Heart left ventricle (tissue), 16 donors: ENCODE measurements around the gene LRP2. TPM values are rescaled to one million over a fixed set of nuclear protein-coding genes. Genes with fewer than 3 reads are reported as not detected.

Experiments used
- ATAC-seq, 4 donors: fragments of 200-7000 bp; cut with Tn5 transposase; one replicate each; pipeline ENCODE4 v1.9.1; 2020 to 2022; ENCODE audit warnings: moderate library complexity in 4 of 4, mild to moderate bottlenecking in 3 of 4, moderate number of reproducible peaks in 1 of 4
- DNase-seq, 5 donors: peaks; one replicate each; pipeline ENCODE4 v3.0.0-alpha.2; 2020
- H3K27ac ChIP-seq, 12 donors: fragments of 200-600 bp; sonication (generic) in 4 of 12; one replicate each; pipeline versions ENCODE4 v1.5.0 to v1.8.0; 2016 to 2022; ENCODE audit warnings: mild to moderate bottlenecking in 2 of 12
- H3K27me3 ChIP-seq, 9 donors: fragments of 200-600 bp; sonication (generic) in 2 of 9; one replicate each; pipeline versions ENCODE4 v1.5.1 to v1.8.0; 2016 to 2022; ENCODE audit warnings: mild to moderate bottlenecking in 3 of 9
- H3K36me3 ChIP-seq, 9 donors: fragments of 200-600 bp; sonication (generic) in 2 of 9; one replicate each; pipeline versions ENCODE4 v1.5.0 to v1.8.0; 2018 to 2022; ENCODE audit warnings: mild to moderate bottlenecking in 2 of 9
- H3K4me1 ChIP-seq, 12 donors: fragments of 200-600 bp; sonication (generic) in 4 of 12; one replicate each; pipeline versions ENCODE4 v1.5.0 to v1.8.0; 2016 to 2022; ENCODE audit warnings: mild to moderate bottlenecking in 3 of 12
- H3K4me3 ChIP-seq, 12 donors: fragments of 200-600 bp; sonication (generic) in 4 of 12; one replicate each; pipeline versions ENCODE4 v1.5.0 to v1.8.0; 2017 to 2022; ENCODE audit warnings: mild to moderate bottlenecking in 9 of 12, moderate library complexity in 4 of 12
- H3K9me3 ChIP-seq, 12 donors: fragments of 200-600 bp; sonication (generic) in 4 of 12; one replicate each; pipeline versions ENCODE4 v1.5.0 to v1.8.0; 2016 to 2022; ENCODE audit warnings: mild to moderate bottlenecking in 1 of 12
- POLR2A ChIP-seq, 2 donors: fragments of 450-650 bp; IDR thresholded peaks; one replicate each; pipeline ENCODE4 v1.6.1; 2017; ENCODE audit warnings: antibody characterized with exemption in 2 of 2, mild to moderate bottlenecking in 2 of 2, moderate library complexity in 2 of 2
- WGBS, 4 donors: extraction: QIAGEN DNeasy Blood & Tissue Kit in 2 of 4; methylation state at CpG; one replicate each; pipeline versions ENCODE4 v1.1.5 to v1.1.7; 2013 to 2018; 5-methylcytosine and 5-hydroxymethylcytosine counted together
- intact Hi-C, 10 donors: fragments of 100-400 bp; cut with DNase I; formaldehyde crosslinking; loops; one replicate each; pipeline versions ENCODE4 v1.11.1 to v1.14.2; 2022
- polyA plus RNA-seq, 2 donors: library from polyadenylated mRNA; stranded (reverse); fragments of 200-250 nt; gene quantifications; one replicate each; pipeline ENCODE4 v1.2.3, GENCODE V29; 2013
- total RNA-seq, 9 donors: library from RNA; depleted of rRNA in 2 of 9; stranded (reverse); fragments of >200 nt in 2 of 9; fragmentation: NEBNext Ultra II Directional in 3 of 9; extraction: Animal tissue kit (Norgen Biotek cat#: 25700) in 3 of 9; gene quantifications; one replicate each; pipeline versions ENCODE4 v1.1.0 to v1.2.4, GENCODE V29; 2016 to 2023
- TF ChIP-seq, protein P1 (sequence below), 12 donors: fragments of 200-600 bp; sonication (generic) in 4 of 12; IDR thresholded peaks; one replicate each; pipeline versions ENCODE4 v1.5.0 to v1.8.0; 2018 to 2022; ENCODE audit warnings: antibody characterized with exemption in 12 of 12, mild to moderate bottlenecking in 5 of 12
- donor health status: ischemic (EF 13 %, LVEDD 7.1; RV severe dilation, severe dysfunction).
- donor health status: healthy with polysubstance abuse.
- donor health status: DM: no; HTN: yes; CAD: no.
- donor health status: DM: no; HTN: no; CAD: no.
- donor health status: ischemic (EF 25% LVEDD 6.9; RV normal size, moderate dysfunction).
- donor health status: ischemic (EF 25% LVEDD 5.7; RV mildly dilated, moderate dysfunction).
- donor health status: healthy.
- donor health status: DM: yes; HTN: yes; CAD: no.
- donor health status: ischemic (EF 35%, LVEDD 5.7; RV mildly dilated, moderate dysfunction).
- donor health status: nonischemic (EF 11% LVEDD 7.7; RV severe dilation, severe dysfunction).
- donor health status: DM: yes; HTN: yes; CAD: no.
- donor health status: PGD.
- donor health status: ischemic (EF 29% LVEDD 5.4; RV normal size, mild dysfunction).
- donor health status: nonischemic (EF 23%, LVEDD 6.1; RV moderate dilation, normal function).

The LRP2 gene
- total and polyA plus RNA-seq, 11 donors: 0.01 to 13.6 (median 0.09) TPM; not detected in 5

DNA sequence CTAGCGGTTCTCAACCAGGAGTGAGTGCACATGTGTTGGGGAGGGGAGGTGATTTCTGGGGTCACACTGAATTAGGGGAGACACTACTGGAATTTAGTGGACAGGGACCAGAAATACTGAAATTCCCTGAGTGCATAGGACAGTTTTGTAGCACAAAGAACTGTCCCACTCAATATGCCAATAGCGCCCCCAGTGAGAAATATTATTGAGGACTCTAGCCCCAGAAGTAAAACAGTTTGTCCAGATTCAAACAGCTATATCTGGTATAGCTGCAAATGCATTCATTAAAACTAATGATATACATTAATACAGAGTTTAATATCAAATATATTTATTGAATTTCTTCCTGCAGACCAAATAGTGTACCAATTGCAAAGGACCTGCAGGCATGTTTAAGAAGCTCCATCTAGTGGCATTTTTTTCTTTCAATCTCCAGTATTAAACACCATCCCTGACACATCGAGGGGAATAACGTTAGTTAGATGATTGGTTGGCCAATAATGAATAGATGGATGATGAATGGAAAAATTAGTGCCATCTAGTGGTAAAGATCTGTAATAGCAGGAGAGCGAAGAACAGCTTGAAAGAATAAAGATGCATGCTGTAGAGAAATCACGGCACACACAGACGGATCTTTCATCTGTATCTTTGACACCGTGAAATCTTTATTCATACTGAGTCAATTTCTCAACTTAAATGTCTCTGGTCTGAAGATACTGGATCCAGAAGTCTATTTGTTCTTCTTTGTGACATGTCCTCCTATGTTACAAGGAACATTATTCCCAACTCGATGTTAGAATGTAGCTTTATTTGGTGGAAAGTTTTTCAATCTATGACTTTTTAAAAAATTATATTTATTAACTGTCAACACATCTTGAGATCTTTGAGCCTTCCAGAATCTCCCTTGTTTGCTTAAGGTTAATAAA is 230.5 kb downstream of the LRP2 start:
- Histone ChIP-seq H3K36me3 (no peaks in the 10 kb centered on the region), H3K9me3 (no peaks in the 10 kb centered on the region), H3K4me3 (no peak overlapping the region), H3K27ac (no peak overlapping the region), H3K4me1 (peaks cover 0 to 7% (median 0%) of the 10 kb centered on the region in 12 donors), H3K27me3 (no peaks in the 10 kb centered on the region)
- peak in 2 of 4 donors; percentile 20 to 45 for ATAC-seq
- no peak for DNase-seq
- intact Hi-C loops: loop anchor here in 4 of 10 donors (2.0 to 5.0 kb wide), 2 partner anchors 170 to 171 kb away; no protein-coding TSS in a partner anchor
- WGBS, 4 donors: 29 to 35% (median 32%) methylated on average over 9 of the region's 9 CpGs
- TF ChIP-seq, protein P1, sequence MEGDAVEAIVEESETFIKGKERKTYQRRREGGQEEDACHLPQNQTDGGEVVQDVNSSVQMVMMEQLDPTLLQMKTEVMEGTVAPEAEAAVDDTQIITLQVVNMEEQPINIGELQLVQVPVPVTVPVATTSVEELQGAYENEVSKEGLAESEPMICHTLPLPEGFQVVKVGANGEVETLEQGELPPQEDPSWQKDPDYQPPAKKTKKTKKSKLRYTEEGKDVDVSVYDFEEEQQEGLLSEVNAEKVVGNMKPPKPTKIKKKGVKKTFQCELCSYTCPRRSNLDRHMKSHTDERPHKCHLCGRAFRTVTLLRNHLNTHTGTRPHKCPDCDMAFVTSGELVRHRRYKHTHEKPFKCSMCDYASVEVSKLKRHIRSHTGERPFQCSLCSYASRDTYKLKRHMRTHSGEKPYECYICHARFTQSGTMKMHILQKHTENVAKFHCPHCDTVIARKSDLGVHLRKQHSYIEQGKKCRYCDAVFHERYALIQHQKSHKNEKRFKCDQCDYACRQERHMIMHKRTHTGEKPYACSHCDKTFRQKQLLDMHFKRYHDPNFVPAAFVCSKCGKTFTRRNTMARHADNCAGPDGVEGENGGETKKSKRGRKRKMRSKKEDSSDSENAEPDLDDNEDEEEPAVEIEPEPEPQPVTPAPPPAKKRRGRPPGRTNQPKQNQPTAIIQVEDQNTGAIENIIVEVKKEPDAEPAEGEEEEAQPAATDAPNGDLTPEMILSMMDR (IDR thresholded peaks at IDR 0.05): peak; percentile 71 to 90 (median 82)
- no peak for TF ChIP-seq POLR2A (IDR thresholded peaks at IDR 0.05)

DNA sequence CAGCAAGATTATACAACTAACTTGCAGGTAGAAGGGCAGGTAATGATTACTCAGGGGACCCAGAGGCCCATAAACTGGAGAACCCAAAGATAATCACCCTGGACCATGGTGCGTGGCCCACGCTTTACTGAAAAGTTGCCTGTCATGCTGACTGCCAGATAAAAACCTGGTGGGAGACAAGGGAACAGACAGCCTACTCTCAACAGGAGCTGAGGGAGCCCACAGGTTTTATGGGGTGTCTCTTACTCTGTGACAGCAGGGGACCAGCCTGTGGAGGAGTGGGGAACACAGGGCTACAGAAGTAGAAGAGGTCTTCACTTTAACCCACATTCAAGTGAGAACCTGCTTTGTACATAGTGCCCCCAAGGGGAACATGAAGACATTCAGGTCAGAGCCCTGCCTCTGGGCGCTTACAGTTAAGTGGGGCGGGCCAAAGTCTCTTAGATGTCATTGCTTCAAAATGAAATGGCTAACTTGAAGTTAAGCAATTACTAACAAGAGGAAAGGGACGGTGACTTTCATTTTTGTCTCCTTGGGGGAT is 232.6 kb downstream of the LRP2 start:
- Histone ChIP-seq H3K36me3 (no peaks in the 10 kb centered on the region), H3K27me3 (no peaks in the 10 kb centered on the region), H3K4me1 (peaks cover 0 to 7% (median 0%) of the 10 kb centered on the region in 12 donors), H3K27ac (no peak overlapping the region), H3K4me3 (no peak overlapping the region), H3K9me3 (no peaks in the 10 kb centered on the region)
- DNase-seq (no peak), ATAC-seq (no peak)
- intact Hi-C loops: loop anchor here in 4 of 10 donors (5.0 kb wide), 2 partner anchors 162 to 167 kb away; no protein-coding TSS in a partner anchor
- no peak for TF ChIP-seq POLR2A (IDR thresholded peaks at IDR 0.05)
- TF ChIP-seq, protein P1 (IDR thresholded peaks at IDR 0.05): no peak
- WGBS, 4 donors: 91 to 96% (median 94%) methylated on average over 5 of the region's 5 CpGs

DNA sequence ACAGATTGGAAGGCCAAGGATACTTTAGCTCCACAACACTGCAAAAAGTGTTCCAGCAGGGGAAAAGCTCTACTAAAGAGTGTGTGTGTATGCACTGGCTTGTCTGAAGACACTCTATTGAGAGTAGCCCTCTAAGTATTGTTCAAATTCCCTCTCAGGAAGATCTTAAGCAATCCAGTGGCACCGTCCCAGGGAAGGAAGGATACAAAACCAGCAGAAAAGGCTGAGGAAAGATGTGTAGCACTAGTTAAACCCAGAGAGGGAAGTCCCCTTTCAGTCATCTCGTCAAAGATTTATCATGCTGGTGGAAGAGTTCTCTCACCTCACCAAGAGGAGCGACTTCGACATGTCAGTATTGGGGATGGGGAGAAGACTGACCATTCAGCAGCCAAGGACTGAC is 242.5 kb downstream of the LRP2 start:
- Histone ChIP-seq H3K27ac (no peak overlapping the region), H3K4me3 (no peak overlapping the region), H3K27me3 (no peaks in the 10 kb centered on the region), H3K9me3 (no peaks in the 10 kb centered on the region), H3K36me3 (no peaks in the 10 kb centered on the region), H3K4me1 (peaks cover 0 to 32% (median 6%) of the 10 kb centered on the region in 12 donors)
- intact Hi-C loops: loop anchor here in 1 of 10 donors (10.0 kb wide), 1 partner anchor 275 kb away; no protein-coding TSS in a partner anchor
- TF ChIP-seq POLR2A (IDR thresholded peaks at IDR 0.05): no peak
- TF ChIP-seq, protein P1 (IDR thresholded peaks at IDR 0.05): no peak
- ATAC-seq (no peak), DNase-seq (no peak)
- 82 to 89% (median 87%) methylated on average over 4 of the region's 4 CpGs for WGBS, 4 donors
